ENCODE data around the gene C2CD4D.

Gene C2CD4D

DNA sequence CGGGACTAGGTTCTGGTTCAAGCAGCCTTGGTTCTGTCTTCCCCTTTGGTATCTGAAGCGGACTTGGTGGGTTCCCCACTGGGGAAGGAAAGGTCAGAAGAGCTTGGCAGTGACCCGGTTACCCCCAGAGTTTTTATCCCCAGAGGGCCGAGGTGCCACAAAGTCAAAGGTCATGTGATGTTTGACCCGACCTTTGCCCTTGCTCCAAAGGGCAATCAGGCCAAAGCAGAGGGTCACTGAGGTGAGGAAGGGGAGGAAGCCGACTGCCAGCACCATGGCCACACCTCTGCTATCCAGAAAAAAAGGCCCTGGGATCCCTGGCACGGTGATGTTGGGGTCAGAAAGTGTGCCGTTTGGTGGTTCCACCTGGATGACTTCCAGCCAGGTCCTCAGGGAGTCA, 38.8 kb downstream of the C2CD4D start:
- no peak for TF ChIP-seq CTCF (IDR thresholded peaks at IDR 0.05; ENCODE audit: borderline replicate concordance, insufficient read depth, low read depth, low read length)
- no peak overlapping the region for H3K4me3 ChIP-seq (ENCODE audit: low read depth, low read length)

GRCh38 chr1:151799179-151800022, 40.2 kb downstream of the C2CD4D start:
- no peak overlapping the region for H3K4me3 ChIP-seq (ENCODE audit: low read depth, low read length)
- TF ChIP-seq CTCF (IDR thresholded peaks at IDR 0.05; ENCODE audit: borderline replicate concordance, insufficient read depth, low read depth, low read length), result no peak

DNA sequence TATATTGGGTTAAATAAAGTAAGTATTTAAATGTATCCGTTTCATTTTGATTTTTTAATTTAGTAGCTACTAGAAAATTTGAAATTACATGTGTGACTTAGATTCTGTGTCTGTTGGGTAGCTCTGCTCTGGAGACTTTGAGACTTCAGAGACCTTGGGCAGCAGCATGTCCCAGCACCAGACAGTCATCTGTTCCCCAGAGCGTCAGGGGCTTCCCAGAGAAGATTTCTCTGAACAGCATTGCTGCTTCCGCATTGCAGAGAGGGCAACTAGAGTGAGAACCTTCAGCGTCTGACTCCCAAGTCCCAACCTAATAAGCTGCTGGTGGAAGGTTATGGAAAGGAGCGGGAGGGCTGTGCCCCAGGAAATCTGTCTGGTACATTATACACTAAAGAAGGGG, 41.0 kb downstream of the C2CD4D start:
- no peak for TF ChIP-seq CTCF (IDR thresholded peaks at IDR 0.05; ENCODE audit: borderline replicate concordance, insufficient read depth, low read depth, low read length)
- no peak overlapping the region for H3K4me3 ChIP-seq (ENCODE audit: low read depth, low read length)

DNA sequence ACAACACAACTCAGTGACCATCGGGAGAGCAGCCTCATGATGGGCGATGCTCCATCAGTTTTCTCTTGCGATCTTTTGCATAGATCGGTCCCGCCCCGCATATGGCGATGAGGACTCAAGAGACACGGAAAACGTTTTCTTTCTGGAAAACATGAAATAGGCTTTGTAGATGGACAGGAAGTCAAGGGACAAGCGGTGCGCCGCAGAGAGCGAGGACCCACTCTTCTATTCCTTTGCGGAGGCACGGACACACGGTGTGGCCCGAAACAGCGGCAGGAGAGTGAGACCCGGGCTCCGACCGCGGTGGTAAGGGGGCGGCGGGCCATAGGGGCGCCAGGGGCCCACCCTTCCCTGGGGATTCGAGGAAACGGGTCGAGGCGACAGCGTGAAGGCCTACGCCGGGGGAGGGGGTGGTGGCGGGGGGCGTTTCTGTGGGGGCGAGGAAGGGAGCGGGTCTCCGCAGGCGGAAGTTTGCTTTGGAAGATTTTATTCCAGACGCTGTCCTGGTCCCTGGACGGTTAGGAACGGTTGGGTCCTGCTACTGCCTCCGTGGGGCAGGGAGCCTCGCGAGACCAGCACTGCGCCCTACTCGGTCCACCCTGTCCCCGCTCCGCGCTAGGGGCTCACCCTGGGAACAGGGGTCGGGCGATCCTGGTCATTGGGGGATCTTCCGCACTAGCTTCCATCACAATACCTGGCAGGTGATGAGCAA, 48.5 kb downstream of the C2CD4D start:
- peak overlapping the region; percentile 55 for H3K4me3 ChIP-seq (ENCODE audit: low read depth, low read length)
- no peak for TF ChIP-seq CTCF (IDR thresholded peaks at IDR 0.05; ENCODE audit: borderline replicate concordance, insufficient read depth, low read depth, low read length)

GRCh38 chr1:151790071-151790939, 49.3 kb downstream of the C2CD4D start, which contains the start of gene TDRKH:
Gene TDRKH, minus strand, starts transcription at chr1:151790500. Its CDS starts 7,478 bp downstream, at chr1:151783022.
- H3K4me3 ChIP-seq (ENCODE audit: low read depth, low read length), result peak within 1 kb of the TSS; percentile 71
- TF ChIP-seq CTCF (IDR thresholded peaks at IDR 0.05; ENCODE audit: borderline replicate concordance, insufficient read depth, low read depth, low read length), result 0 out of 2 replicates have a peak, but pooled peaks have one; percentile 32
